NCI-H1436 treated with DMSO at 0.1 percent for 48 hours (cell line): Measurements from ENCODE around the gene FLT3.

Experiments
- DNase-seq: peaks from one replicate; lab custom pipeline; 2025; lab: John Stamatoyannopoulos, UW

FLT3 gene

GRCh38 chr13:27960362-27961226 is 139.8 kb downstream of the FLT3 start:
- DNase-seq = no peak

GRCh38 chr13:27959976-27960361 is 140.4 kb downstream of the FLT3 start:
- DNase-seq = no peak

- DNase-seq = no peak
These were observed 143.6 kb downstream of the FLT3 start for GRCh38 chr13:27956576-27957300.

GRCh38 chr13:27955014-27955591 is 145.3 kb downstream of the FLT3 start:
- no peak for DNase-seq

- no peak for DNase-seq
These were observed 145.9 kb downstream of the FLT3 start for GRCh38 chr13:27954406-27954851.

- no peak for DNase-seq
These were observed 146.5 kb downstream of the FLT3 start for GRCh38 chr13:27953676-27954405.
